NK-92 (cell line): ENCODE results near the gene PTPRH.
"Not testable (repeated sequence)": the region's sequence is repeated elsewhere in the genome, so short reads cannot be mapped to it uniquely, and the experiment has no call there.

ENCODE experiments used
- DNase-seq: peaks from one replicate; lab custom pipeline; 2025; ENCODE audit not compliant: unreplicated experiment; lab: John Stamatoyannopoulos, UW

Gene PTPRH

DNA sequence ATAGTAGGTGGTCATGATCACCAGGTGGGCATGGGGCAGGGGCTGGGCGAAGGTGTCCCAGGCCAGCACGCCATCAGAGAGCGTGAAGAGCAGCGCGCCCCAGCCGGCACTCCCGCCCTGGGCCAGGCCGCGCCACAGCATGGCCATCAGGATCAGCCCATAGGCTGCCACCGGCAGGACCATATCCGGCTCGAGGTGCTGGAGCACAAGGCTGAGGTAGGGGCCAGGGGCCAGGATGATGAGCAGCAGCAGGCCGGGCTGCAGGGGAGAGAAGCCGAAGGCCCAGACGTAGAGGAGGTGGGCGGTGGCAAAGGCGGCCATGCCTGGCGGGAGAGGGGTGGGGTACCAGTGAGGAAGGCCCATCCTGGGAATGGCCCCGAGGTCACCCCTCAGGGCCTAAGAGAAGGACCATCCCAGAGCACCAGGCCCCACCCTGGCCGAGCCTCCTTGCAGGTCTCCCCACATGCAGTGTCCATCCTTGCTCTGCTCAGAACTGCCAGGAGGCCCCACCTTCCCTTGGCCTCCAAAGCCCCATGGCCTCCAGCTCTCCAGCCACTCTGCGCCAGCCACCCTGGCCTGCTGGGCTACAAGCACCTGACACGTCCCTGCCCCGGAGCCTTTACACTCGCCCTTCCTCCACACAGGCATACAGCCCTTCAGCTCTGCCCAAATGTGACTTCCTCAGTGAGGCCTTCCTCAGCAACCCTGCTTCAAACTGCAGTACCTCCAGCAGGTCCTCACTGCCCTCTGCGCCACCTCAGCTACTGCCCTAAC lies 18.1 kb upstream of the PTPRH start:
- no peak for DNase-seq

DNA sequence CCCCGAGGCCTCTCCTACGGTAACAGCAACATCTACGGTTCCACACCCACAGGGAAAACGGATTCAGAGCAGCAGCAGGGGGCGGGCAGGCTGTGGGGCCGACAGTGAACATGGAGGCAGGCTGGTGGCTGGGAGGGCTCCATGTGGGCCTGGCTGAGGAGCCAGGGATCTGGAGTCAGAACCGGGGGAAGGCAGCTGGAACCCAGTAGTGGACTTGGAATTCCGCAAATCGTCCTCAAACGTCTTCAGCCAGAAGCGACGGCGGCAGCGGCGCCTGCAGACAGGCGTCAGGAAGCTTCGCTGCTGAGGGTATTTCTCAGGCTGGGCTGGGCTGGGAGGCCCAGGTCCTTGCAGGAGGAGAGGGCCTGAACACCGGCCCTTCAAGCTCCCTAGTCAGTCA lies 17.5 kb upstream of the PTPRH start:
- DNase-seq = no peak

DNA sequence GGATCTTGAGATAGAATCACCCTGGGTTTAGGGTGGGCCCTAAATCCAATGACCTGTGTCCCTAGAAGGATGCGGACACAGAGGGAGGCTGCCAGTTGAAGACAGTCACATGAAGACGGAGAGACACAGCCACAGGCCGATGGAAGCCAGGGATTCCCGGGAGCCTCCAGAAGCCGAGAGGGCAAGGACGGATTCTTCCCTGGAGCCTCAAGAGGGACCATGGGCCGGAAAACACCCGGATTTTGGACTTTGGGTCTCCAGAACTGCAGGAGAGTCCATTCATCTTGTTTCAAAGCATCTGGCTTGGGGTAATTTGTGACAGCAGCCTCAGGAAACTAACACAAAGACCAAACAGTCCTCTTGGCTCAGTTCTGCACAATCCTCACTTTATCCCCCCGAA lies 17.0 kb upstream of the PTPRH start:
- no peak for DNase-seq

DNA sequence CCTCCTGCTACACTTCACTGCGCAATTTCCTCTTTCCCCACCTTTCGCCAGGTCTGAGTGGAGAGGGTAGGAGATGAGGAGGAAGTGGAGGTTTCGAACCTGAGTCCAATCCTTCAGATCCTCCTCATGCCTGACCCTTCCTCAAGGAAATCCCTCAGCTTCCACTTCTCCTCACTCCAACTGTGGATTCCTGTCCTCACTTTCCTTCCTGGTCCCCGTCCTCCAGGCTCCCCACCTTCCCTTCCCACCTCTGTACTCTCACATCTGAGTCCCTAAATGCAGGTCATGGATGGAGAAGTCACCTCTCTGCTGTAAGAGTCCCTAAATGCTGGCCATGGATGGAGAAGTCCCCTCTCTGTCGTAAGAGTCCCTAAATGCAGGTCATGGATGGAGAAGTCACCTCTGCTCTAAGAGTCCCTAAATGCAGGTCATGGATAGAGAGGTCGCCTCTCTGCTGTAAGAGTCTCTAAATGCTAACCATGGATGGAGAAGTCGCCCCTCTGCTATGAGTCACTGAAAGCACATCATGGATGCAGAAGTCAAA lies 16.2 kb upstream of the PTPRH start:
- no peak for DNase-seq

DNA sequence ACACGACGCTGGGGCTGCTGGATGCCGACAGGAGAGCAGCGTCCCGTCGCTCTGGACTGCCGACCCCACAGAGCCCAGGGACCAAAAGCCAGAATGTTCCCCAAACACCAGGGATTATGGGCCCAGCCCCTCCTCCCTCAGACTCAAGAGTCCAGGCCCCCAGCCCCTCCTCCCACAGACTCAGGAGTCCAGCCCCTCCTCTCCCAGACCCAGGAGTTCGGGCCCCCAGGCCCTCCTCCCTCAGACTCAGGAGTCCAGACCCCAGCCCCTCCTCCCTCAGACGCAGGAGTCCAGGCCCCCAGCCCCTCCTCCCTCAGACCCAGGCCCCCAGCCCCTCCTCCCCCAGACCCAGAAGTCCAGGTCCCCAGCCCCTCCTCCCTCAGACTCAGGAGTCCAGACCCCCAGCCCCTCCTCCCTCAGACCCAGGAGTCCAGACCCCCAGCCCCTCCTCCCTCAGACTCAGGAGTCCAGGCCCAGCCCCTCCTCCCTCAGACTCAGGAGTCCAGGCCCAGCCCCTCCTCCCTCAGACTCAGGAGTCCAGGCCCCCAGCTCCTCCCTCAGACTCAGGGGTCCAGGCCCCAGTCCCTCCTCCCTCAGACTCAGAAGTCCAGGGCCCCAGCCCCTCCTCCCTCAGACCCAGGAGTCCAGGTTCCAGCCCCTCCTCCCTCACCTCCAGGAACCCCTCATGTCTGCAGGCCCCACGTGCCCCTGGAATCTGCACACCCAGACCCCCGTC lies 15.5 kb upstream of the PTPRH start:
- DNase-seq = not testable (repeated sequence)

DNA sequence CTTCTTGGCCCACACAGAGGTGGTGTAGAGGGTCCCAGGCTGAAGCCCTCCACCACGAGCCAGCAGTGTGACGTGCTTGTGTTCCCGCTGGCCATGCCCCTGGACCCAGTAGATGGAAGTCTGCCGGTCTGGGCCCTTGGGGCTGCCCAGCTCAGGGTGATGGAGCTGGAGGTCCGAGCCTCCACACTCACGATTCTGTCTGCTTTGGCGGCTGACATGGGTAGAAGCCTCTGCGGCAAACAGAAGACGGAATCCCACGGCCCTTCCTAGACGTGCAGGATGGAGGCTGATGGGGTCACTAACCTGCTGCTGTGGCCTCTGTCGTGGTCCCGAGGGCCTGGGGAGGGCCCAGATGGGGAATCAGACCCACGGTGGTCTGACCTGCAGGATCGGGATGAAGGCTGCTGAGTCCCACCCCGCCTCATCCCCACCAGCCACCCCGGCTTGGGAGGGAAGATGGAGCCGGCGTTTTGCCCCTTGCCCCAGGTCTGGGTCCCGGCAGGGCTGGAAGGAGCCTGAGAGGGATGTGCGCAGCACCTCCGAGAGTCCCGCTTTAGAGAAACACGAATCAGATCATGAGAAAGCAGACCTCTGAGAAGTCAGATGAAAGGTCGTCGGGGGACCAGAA lies 14.9 kb upstream of the PTPRH start:
- no peak for DNase-seq

DNA sequence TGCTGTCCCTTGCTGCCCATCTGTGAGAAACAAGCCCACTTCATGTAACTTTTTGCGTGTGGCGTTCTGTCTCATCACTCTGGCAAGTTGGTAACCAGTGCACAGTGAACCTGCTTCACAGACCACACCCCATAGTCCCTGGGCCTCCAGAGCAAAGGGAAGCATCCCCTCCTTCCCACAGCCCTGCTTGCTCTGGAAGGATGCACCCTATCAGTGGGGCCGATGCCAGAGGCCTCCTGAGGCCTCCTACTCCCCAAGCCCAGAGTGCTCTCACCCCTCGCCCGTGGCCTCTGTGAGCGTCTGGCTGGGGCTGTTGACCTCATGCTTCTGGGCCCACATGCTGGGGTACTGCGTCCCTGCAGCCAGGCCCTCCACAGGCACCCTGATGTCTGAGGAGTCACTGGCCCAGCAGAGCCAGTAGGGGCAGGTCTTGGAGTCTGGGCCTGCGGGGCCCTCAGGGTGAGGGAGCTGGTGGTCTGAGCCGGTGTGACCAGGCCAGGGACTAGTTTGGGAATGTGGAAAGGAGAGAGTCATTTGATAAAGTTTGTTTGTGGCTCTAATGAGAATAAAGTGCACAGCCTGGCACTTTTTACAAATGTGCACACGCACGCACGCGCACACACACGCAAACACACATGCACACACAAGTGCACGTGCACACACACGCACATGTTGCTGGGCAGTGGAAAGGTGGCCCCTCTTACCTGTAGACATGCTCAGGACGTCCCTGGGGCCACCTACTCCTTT lies 14.2 kb upstream of the PTPRH start:
- no peak for DNase-seq

DNA sequence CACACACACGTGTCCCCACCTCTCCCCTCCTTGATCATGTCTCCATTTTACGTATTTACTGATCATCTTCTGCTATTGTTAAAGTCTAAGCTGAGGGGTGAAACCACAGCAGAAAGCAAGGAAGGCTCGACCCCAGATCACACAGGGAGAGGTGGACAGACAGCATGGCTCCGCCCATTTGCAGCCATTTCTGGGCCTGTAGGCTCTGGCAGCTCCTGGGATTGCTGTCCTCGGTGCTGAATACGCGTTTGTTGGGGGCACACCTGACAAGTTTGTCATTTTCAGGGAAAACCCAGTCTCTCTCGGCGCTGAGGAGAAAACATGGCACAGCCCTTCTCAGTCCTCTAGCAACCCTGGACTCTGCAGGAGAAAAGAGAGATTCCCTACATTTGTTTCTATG lies 11.2 kb upstream of the PTPRH start:
- no peak for DNase-seq

DNA sequence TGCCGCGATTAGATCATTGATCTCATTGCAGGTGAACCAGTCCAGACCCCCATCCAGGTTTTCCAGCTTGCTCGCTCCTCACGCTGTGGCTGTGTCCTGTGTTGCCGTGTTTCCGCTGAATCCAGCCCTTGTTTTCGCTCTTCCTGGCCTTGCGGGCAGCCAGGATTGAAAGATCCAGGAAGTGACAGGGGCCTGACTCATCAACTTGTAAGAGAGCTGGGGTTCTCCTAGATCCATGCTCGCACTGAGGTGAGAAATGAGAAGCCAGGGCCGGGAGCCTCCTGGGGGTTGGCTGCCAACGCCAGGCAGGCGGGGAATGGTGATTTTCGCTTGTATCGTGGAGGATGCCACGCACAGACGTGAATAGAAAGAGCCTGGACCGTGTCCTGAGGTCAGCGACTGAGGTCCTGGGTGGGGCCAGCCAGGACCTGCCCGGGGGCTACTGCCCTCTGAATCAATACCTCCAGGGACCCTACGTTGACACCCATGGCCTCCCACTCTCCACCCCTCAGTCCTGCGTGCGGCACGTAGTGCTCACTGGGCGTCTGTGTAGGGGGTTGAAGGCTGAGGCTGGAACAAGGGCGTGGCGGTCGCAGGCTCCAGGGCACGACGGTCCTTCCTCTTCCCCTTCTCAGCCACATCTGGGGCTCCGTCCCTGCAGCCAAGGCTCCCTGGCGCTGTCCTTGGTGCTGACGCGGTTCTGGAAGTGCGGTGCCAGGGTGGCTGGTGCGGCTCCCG lies 7.3 kb upstream of the PTPRH start:
- DNase-seq = no peak

DNA sequence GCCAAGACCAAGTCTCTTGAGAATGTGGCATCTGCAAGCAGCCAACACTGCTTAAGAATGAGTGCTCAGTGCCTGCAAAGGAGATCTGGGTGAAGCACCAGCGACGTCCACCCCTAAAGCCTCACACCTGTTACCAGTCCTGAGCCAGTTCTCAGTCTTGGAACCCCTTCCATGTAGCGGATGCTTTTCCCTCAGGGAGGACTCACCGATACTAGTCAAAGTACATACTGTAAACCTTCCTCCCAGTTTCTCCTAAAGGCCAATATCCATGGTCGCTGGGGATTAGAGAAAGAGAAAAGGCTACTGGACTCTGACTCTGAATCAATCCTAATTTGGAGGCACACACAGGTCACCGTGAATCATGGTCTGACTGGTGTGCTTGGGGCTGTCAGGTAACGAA lies 4.2 kb upstream of the PTPRH start:
- DNase-seq = no peak

DNA sequence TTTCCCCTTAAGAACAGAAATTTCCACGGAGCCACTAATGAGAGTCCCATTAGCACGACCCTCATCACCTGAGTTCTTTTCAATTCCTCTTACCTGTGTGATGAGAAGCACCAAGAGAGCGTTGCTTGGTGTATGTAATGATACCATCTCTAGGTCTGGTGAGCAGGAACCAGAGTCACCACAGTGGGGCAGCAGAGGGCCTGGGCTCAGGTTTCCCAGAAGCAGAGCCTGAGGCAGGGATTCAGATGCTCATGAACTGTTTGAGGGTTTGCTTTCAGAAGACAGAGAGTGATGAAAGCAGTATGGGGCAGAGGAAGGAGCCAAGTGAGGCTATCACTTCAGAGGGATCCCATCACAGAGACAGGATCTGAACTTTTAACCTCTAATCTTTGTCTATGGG lies 3.1 kb upstream of the PTPRH start:
- DNase-seq = no peak

DNA sequence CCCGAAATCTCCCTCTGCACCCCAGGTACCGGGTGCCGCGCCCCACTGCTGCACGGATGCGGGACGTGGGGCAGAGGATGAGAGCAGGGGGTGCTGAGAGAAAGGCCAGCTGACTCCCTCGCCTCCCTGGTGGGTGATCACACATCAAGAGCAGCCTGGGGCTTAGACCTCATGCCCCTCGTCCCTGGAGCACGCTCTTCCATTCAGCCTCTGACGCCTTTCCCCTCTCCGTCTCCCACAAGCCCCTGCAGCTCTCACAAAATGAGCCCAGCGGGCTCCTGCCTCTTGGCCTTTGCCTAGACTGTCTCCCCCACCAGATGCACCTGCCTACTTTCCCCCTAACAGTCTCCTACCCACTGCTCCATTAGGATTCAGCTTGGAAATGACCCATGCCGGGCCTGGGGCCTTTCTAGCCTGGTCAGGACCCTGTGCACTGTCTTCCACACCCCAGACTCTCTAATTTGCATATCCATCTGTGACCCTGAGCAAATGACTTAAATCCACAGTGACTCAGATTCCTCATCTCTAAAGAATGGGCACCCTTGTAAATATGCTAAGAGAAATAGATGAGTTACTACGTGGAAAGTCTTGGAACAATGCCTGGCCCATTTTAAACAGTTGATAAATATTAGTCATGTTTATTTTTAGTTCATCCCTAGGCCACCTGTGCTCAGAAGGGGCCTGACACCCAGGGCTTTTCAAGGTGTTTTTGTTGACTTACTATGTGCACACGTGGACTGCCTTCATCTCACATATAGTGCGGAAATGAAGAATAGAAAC lies 582 bp upstream of the PTPRH start:
- DNase-seq = no peak

DNA sequence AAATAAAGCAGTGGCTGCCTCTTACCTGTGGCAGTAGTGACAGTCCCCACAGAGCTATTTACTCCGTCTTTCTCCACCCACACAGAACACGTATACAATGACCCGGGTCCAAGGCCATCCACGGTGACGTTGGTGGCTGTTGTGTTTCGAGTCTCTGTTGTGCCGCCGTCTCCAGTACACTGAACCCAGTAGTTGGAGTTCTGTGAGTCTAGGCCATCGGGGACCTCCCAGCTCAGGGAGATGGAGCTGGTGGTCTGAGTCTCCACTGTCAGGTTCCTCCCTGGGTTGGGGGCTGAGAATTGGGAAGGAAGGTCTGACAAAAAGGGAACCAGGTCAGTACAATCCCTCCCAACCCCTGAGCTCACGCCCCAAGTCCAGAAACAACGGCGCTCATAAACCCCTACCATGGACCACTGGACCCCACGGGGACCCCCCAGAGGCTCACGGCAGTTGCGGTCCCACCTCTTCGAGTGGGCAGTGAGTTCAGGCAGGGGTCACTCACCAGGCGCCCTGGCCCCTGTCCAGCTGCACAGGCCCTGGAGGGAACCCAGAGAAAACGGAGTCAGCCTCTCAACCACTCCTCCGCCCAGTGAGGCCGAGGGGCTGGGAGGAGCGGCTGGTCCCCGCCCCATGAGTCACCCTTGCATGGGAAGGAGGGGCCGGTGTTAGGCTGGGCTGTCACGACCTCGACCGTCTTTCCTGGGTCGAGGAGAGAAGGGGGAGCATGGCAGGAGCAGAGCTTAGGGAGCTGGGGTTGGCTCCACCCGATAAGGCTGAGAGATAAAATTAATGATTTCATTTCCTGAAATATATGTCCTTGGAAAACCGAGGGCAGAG lies 2.4 kb downstream of the PTPRH start:
- DNase-seq = no peak

DNA sequence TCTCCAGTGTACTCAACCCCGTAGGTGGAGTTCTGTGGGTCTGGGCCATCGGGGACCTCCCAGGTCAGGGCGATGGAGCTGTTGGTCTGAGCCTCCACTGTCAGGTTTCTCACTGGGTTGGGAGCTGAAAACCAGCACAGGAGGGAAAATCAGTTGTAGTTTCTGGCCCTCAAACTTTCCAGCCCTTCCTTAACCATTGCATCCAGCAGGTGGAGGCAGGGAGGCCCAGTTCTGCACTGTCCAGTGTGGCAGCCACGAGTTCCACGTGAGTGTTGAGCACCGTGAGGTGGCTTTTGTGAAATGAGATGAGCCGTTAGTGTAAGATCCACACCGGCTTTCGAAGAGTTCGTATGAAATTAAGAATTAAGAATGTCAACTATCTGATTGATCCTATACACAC lies 7.1 kb downstream of the PTPRH start:
- not testable (repeated sequence) for DNase-seq

DNA sequence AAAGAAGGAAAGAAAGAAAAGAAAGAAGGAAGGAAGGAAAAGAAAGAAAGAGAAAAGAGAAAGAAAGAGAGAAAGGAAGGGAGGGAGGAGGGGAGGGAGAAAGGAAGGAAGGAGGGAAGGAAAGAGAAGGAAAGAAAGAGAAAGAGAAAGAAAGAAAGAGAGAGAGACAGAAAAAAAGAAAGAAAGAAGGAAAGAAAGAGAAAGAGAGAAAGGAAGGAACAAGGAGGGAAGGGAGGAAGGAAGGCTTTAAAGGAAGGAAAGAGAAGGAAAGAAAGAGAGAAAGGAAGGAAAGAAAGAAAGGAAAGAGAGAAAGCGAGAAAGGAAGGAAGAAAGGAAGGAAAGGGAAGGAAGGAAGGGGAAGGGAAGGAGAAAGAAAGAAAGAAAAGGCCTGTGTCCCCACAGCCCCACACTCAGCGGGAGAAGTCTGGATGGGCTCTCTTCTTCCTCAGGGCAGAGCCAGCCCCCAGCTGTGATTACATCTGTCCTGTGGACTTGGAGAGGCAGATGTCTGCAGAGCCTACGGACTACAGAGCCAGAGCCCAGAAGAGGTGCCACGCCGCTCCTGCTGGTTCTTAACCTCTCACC lies 9.6 kb downstream of the PTPRH start:
- no peak for DNase-seq

DNA sequence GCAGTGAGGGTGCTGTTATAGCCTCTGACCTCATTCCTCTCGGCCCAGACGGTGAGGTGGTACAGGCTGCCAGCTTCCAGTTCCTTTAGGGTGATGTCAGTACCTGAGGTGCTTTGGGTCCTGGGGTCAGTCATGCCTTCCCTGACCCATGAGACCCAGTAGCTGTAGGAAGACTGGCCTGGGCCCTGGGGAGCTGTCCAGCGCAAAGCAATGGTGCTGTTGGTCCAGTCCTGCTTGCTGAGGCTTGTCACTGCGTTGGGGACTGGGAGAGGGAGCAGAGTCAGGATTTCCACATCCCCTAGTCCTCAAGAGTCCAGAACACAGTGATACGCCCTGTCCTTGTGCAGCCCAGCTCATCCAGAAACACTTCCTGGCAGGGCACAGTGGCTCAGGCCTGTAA lies 10.7 kb downstream of the PTPRH start:
- DNase-seq = no peak

DNA sequence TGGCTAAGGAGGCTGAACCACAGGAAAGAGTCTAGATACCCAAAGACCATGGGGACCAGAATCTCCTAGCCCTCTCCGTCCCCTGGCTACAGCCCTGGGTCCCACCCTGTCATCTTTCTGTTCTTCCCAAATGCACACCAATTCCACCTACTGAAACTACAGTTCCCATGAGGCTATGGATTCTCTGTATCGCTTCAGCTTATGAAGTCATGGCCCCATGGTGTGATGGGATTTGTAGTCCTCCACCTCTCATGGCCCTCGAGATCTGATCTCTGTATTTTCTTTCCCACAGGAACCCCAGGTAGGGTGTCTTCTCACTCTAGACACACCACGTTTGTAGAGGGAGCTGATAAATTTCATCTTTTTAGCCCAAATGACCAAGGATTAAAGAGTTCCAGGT lies 11.8 kb downstream of the PTPRH start:
- no peak for DNase-seq

DNA sequence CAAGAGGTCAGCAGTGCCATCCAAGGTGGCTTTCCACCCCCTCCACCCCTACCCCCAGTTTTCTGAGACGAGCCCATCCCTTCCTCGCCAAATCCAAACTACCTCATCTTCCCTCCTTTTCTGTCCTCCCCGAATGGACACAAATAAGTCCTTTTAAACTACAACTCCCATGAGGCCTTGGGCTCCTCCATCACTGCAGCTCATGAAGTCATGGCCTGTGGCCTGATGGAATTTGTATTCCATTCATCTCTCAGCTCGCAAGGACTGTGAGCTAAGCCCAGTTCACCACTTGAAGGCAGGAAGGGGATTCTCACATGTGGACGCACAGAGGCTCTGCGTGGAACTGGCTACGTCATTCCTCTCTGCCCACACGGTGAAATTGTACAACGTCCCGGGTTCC lies 12.5 kb downstream of the PTPRH start:
- DNase-seq = no peak

DNA sequence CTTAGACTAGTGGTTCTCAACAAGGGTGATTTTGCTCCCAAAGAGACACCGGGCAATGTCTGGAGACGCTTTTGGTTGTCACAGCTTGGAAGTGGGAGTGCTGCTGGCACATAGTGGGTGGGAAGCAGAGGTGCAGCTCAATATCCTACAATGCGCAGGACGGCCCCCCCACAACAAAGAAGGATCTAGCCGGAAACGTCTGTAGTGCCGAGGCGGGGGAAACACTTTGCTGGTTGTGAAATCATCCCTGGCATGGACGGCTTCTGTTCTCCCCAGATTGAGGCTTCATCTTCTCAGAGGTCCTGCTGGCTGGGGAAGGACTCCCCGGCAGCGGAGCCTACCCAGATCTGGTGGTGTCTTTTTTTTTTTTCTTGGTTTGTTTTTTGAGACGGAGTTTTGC lies 15.8 kb downstream of the PTPRH start:
- DNase-seq = no peak
